Right lobe of liver (tissue), 4 donors: ENCODE measurements around the gene FOXK2.

Source experiments
- POLR2A ChIP-seq: fragments of 450-650 bp; IDR thresholded peaks from one replicate; pipeline ENCODE4 v1.6.1; 2017; ENCODE audit warnings: antibody characterized with exemption, mild to moderate bottlenecking
- TF ChIP-seq, protein P1 (sequence below), 4 donors: fragments of 200-600 bp in 3 of 4; fragments of 450-650 bp in 1 of 4; IDR thresholded peaks; one replicate each; pipeline versions ENCODE4 v1.5.1 to v1.8.0; 2016 to 2022; ENCODE audit warnings: antibody characterized with exemption in 4 of 4, mild to moderate bottlenecking in 2 of 4
- donor health status: DM: no; HTN: no; CAD: no.
- donor health status: DM: no; HTN: no; CAD: no.
- donor health status: DM: no; HTN: yes; CAD: no.

DNA sequence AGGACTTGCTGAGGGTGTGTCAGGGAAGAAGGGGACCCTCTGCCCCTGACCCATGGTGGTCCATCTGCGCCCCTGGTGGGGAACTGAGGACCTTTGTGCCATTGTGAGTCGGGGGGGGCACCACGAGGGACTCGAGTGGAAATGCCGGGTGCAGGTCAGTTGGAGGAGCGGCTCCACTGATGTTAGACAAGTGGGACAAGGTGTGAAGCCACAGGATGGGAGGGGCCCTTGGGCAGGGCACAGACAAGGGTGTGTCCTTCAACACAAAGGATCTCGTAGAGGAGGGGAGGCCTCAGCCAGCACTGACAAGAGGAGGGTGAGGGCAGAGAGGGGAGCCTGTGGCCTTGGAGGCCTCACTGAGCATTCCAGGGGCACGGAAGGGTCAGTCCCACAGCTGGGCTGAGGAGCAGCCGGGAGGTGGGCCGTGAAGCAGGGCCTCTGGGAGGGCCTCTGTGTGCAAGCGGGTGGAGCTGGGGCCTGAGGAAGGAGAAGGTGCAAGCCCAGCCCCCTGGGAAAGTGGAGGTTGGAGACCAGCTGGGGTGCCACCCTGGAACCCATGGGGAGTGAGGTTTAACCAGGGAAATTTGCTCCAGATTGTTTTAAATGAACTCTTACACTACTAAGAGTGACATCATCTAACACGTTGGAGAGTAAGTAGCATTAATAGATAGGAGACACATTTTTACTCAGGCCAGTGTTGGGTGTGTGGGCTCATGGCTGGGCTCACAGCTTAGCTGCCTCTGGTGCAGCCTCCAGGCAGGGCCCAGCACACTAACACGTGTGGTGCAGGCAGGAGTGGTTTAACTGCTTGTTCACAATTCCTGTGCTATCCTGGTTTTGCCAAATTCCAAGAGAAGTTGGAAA is 33.1 kb upstream of the FOXK2 start:
- TF ChIP-seq, protein P1, sequence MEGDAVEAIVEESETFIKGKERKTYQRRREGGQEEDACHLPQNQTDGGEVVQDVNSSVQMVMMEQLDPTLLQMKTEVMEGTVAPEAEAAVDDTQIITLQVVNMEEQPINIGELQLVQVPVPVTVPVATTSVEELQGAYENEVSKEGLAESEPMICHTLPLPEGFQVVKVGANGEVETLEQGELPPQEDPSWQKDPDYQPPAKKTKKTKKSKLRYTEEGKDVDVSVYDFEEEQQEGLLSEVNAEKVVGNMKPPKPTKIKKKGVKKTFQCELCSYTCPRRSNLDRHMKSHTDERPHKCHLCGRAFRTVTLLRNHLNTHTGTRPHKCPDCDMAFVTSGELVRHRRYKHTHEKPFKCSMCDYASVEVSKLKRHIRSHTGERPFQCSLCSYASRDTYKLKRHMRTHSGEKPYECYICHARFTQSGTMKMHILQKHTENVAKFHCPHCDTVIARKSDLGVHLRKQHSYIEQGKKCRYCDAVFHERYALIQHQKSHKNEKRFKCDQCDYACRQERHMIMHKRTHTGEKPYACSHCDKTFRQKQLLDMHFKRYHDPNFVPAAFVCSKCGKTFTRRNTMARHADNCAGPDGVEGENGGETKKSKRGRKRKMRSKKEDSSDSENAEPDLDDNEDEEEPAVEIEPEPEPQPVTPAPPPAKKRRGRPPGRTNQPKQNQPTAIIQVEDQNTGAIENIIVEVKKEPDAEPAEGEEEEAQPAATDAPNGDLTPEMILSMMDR (IDR thresholded peaks at IDR 0.05): no peak
- no peak for TF ChIP-seq POLR2A
